ENCODE results near the gene KSR2.
"Not testable (repeated sequence)": the region's sequence is repeated elsewhere in the genome, so short reads cannot be mapped to it uniquely, and the experiment has no call there.

The KSR2 gene

GRCh38 chr12:117805865-117806264 is 162.9 kb downstream of the KSR2 start:
- DNase-seq (ENCODE audit: low spot score), result no peak
- no peak for TF ChIP-seq CTCF (IDR thresholded peaks at IDR 0.05)
- H3K27ac ChIP-seq, result no peak overlapping the region
- no peak overlapping the region for H3K4me3 ChIP-seq

- TF ChIP-seq CTCF (IDR thresholded peaks at IDR 0.05), result no peak
- H3K27ac ChIP-seq, result no peak overlapping the region
Measured at GRCh38 chr12:117803001-117803400, 165.8 kb downstream of the KSR2 start.

GRCh38 chr12:117800711-117801110 is 168.1 kb downstream of the KSR2 start:
- H3K27ac ChIP-seq; DNase-seq (ENCODE audit: low spot score); H3K4me3 ChIP-seq: not testable (repeated sequence)

More at GRCh38 chr12:117803001-117803400, 165.8 kb downstream of the KSR2 start:
- H3K4me3 ChIP-seq, result no peak overlapping the region
- no peak for DNase-seq (ENCODE audit: low spot score)

GRCh38 chr12:117797202-117797601 is 171.6 kb downstream of the KSR2 start:
- no peak for TF ChIP-seq CTCF (IDR thresholded peaks at IDR 0.05)
- Histone ChIP-seq H3K27ac (no peak overlapping the region), H3K4me3 (no peak overlapping the region)
- DNase-seq (ENCODE audit: low spot score), result no peak

- H3K4me3 ChIP-seq, result no peak overlapping the region
- TF ChIP-seq CTCF (IDR thresholded peaks at IDR 0.05), result no peak
- DNase-seq (ENCODE audit: low spot score), result no peak
- no peak overlapping the region for H3K27ac ChIP-seq
Measured at GRCh38 chr12:117792877-117793424, 175.8 kb downstream of the KSR2 start.

- DNase-seq (ENCODE audit: low spot score), result no peak
- no peak overlapping the region for H3K27ac ChIP-seq
- no peak overlapping the region for H3K4me3 ChIP-seq
- TF ChIP-seq CTCF (IDR thresholded peaks at IDR 0.05), result no peak
Measured at GRCh38 chr12:117792471-117792870, 176.3 kb downstream of the KSR2 start.

GRCh38 chr12:117790948-117791347 is 177.8 kb downstream of the KSR2 start:
- DNase-seq (ENCODE audit: low spot score), result no peak
- no peak overlapping the region for H3K27ac ChIP-seq
- H3K4me3 ChIP-seq, result no peak overlapping the region
- no peak for TF ChIP-seq CTCF (IDR thresholded peaks at IDR 0.05)

- TF ChIP-seq CTCF (IDR thresholded peaks at IDR 0.05), result no peak
- Histone ChIP-seq H3K4me3 (no peak overlapping the region), H3K27ac (no peak overlapping the region)
- DNase-seq (ENCODE audit: low spot score), result no peak
Measured at GRCh38 chr12:117790198-117790597, 178.6 kb downstream of the KSR2 start.
